Osteoblast (primary cell): ENCODE measurements around the gene KRTAP10-4. TPM values are rescaled to one million over a fixed set of nuclear protein-coding genes. Genes with fewer than 3 reads are reported as not detected.
"Not testable (repeated sequence)": the region's sequence is repeated elsewhere in the genome, so short reads cannot be mapped to it uniquely, and the experiment has no call there.

Source experiments
- DNase-seq: peaks from one replicate; pipeline ENCODE4 v3.0.0; 2011; ENCODE audit warnings: low spot score, mixed read lengths; ENCODE audit not compliant: insufficient read length; ENCODE audit errors: missing footprints
- H2AFZ ChIP-seq: 2 replicates; pipeline ENCODE4 v1.6.0; 2011; ENCODE audit warnings: mild to moderate bottlenecking, low read length
- H3K27ac ChIP-seq: 2 replicates; pipeline ENCODE4 v1.5.1; 2011; ENCODE audit warnings: mild to moderate bottlenecking, low read depth, low read length, moderate library complexity
- H3K27me3 ChIP-seq: 2 replicates; pipeline ENCODE4 v1.6.0; 2012; ENCODE audit warnings: mild to moderate bottlenecking, control low read depth, inconsistent platforms, low read length, moderate library complexity; ENCODE audit not compliant: insufficient read depth
- H3K36me3 ChIP-seq: 2 replicates; pipeline ENCODE4 v1.5.1; 2011; ENCODE audit warnings: mild to moderate bottlenecking, low read length, control low read depth, moderate library complexity; ENCODE audit not compliant: insufficient read depth
- H3K4me1 ChIP-seq: 2 replicates; pipeline ENCODE4 v1.5.1; 2011; ENCODE audit warnings: mild to moderate bottlenecking, low read length, control low read depth, moderate library complexity; ENCODE audit not compliant: insufficient read depth
- H3K4me2 ChIP-seq: 2 replicates; pipeline ENCODE4 v1.6.0; 2011; ENCODE audit warnings: mild to moderate bottlenecking, low read length; ENCODE audit not compliant: insufficient read depth
- H3K4me3 ChIP-seq: fragments of 200-600 bp; sonication (generic); 3 replicates; pipeline ENCODE4 v1.5.1; 2012; ENCODE audit warnings: mild to moderate bottlenecking, low read length, inconsistent platforms; ENCODE audit not compliant: insufficient read depth
- H3K79me2 ChIP-seq: 2 replicates; pipeline ENCODE4 v1.6.0; 2012; ENCODE audit warnings: mild to moderate bottlenecking, low read length, control low read depth, inconsistent platforms; ENCODE audit not compliant: insufficient read depth
- H3K9me3 ChIP-seq: 2 replicates; pipeline ENCODE4 v1.5.1; 2011; ENCODE audit warnings: low read depth, low read length, control low read depth
- H4K20me1 ChIP-seq: 2 replicates; pipeline ENCODE4 v1.6.0; 2012; ENCODE audit warnings: mild to moderate bottlenecking, low read length, control low read depth; ENCODE audit not compliant: insufficient read depth
- CTCF ChIP-seq: IDR thresholded peaks from 2 replicates; pipeline ENCODE4 v1.5.1; 2011; ENCODE audit warnings: mild to moderate bottlenecking, low read depth, low read length, moderate library complexity; ENCODE audit errors: extremely low read depth
- total RNA-seq: library from RNA; depleted of rRNA; stranded (reverse); fragments of >200 nt; gene quantifications from 2 replicates; pipeline ENCODE4 v1.2.3, GENCODE V29; 2012

KRTAP10-4 gene
- total RNA-seq, 1 donor = not detected

- DNase-seq = no peak
- Histone ChIP-seq H3K27ac (no peak overlapping the region), H3K79me2 (no peaks in the 10 kb centered on the region), H3K4me1 (no peaks in the 10 kb centered on the region), H3K9me3 (no peaks in the 10 kb centered on the region), H4K20me1 (no peaks in the 10 kb centered on the region), H3K4me3 (no peak overlapping the region), H3K27me3 (peaks cover 30% of the 10 kb centered on the region), H2AFZ (no peak overlapping the region), H3K4me2 (no peak overlapping the region), H3K36me3 (no peaks in the 10 kb centered on the region)
- no peak for TF ChIP-seq CTCF
Observed at GRCh38 chr21:44595524-44595923, 22.0 kb downstream of the KRTAP10-4 start.

DNA sequence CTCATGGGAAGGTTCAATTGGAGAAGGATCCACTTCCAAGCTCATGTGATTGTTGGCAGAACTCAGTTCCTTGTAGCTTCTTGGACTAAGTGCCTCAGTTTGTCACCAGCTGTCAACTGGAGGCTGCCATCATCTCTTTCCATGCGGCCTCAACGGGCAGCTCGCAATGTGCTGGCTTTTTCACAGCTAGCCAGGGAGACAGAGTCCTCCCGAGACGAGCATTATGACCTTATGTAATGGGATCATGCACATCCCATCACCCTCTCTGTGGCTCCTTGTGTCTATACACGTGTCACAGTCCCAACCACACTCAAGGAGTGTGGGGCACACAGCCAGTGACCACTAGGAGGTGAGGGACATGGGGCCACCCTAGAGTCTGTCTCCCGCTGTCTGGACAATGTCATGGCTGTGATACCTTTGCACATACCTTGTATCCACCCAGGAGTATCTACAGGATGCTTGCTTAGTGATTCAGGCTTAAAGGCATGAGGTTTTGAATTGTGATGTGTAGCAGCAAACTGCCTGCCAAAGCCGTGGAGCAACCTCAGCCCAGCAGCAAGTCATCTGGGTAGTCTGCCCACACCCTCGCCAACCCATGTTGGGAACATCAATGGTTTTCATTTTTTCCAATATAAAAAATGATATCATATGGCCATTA is 22.7 kb downstream of the KRTAP10-4 start:
- H3K9me3 ChIP-seq = no peaks in the 10 kb centered on the region
- H4K20me1 ChIP-seq = no peaks in the 10 kb centered on the region
- TF ChIP-seq CTCF = no peak
- peaks cover 30% of the 10 kb centered on the region for H3K27me3 ChIP-seq
- H3K27ac ChIP-seq = no peak overlapping the region
- no peak overlapping the region for H3K4me2 ChIP-seq
- H2AFZ ChIP-seq = no peak overlapping the region
- no peak for DNase-seq
- no peak overlapping the region for H3K4me3 ChIP-seq
- H3K4me1 ChIP-seq = no peaks in the 10 kb centered on the region
- H3K36me3 ChIP-seq = no peaks in the 10 kb centered on the region
- no peaks in the 10 kb centered on the region for H3K79me2 ChIP-seq

GRCh38 chr21:44598061-44598460 is 24.5 kb downstream of the KRTAP10-4 start:
- Histone ChIP-seq H3K27me3 (peaks cover 19% of the 10 kb centered on the region), H4K20me1 (no peaks in the 10 kb centered on the region), H3K4me1 (no peaks in the 10 kb centered on the region), H3K9me3 (no peaks in the 10 kb centered on the region), H3K27ac (no peak overlapping the region), H3K4me2 (no peak overlapping the region), H2AFZ (no peak overlapping the region), H3K36me3 (no peaks in the 10 kb centered on the region), H3K79me2 (no peaks in the 10 kb centered on the region), H3K4me3 (no peak overlapping the region)
- no peak for TF ChIP-seq CTCF
- DNase-seq = no peak

- H3K36me3 ChIP-seq = no peaks in the 10 kb centered on the region
- H3K4me1 ChIP-seq = no peaks in the 10 kb centered on the region
- DNase-seq = peak; percentile 71
- H3K27ac ChIP-seq = no peak overlapping the region
- TF ChIP-seq CTCF = no peak
- H3K79me2 ChIP-seq = no peaks in the 10 kb centered on the region
- no peak overlapping the region for H2AFZ ChIP-seq
- H4K20me1 ChIP-seq = no peaks in the 10 kb centered on the region
- no peak overlapping the region for H3K4me2 ChIP-seq
- no peaks in the 10 kb centered on the region for H3K9me3 ChIP-seq
- peaks cover 9% of the 10 kb centered on the region for H3K27me3 ChIP-seq
- H3K4me3 ChIP-seq = no peak overlapping the region
Observed at GRCh38 chr21:44599264-44600029, 25.9 kb downstream of the KRTAP10-4 start.

GRCh38 chr21:44600118-44600978 is 26.8 kb downstream of the KRTAP10-4 start, which contains the start of gene KRTAP10-7:
Gene KRTAP10-7 (plus strand): TSS chr21:44600597. CDS start chr21:44600622, 25 bp downstream.
- H3K4me3 ChIP-seq, H4K20me1 ChIP-seq, DNase-seq, H3K4me2 ChIP-seq, H3K36me3 ChIP-seq, H3K4me1 ChIP-seq, H3K79me2 ChIP-seq, H3K9me3 ChIP-seq, H3K27me3 ChIP-seq, H3K27ac ChIP-seq, H2AFZ ChIP-seq: not testable (repeated sequence)
